Cardiac septum (tissue), 1 donor: ENCODE data around the gene HPGDS. TPM values are rescaled to one million over a fixed set of nuclear protein-coding genes. Genes with fewer than 3 reads are reported as not detected.
"Not testable (repeated sequence)": the region's sequence is repeated elsewhere in the genome, so short reads cannot be mapped to it uniquely, and the experiment has no call there.

Experiments
- DNase-seq: peaks from one replicate; pipeline ENCODE4 v3.0.0-alpha.2; 2020; ENCODE audit warnings: low spot score
- intact Hi-C: fragments of 100-400 bp; cut with DNase I; formaldehyde crosslinking; loops from one replicate; pipeline ENCODE4 v1.14.0; 2022
- total RNA-seq: library from RNA; stranded (reverse); fragmentation: NEBNext Ultra II Directional; extraction: Animal tissue kit (Norgen Biotek cat#: 25700); gene quantifications from one replicate; pipeline ENCODE4 v1.2.1, GENCODE V29; 2021
- donor health status: DM: no; HTN: no; CAD: no.

The HPGDS gene
- total RNA-seq, 1 donor from 2014 or later: 1.1 TPM

DNA sequence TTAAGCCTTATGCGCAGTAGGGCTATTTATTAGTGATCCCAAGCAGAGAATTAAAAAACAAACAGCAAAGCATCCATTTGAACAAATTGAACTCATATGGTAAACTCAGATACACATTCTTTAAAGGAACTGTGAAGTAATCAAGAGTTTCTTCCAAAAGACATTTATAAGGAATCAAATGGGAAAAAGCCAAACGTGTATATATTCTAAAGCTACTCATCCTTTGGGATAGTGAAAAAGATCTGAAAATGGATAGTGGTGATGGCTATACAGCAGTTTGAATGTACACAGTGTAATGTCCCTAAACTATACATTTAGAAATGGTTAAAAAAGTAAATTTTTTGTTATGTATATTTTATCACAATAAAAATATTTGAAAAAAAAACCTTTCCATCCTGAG lies 16.6 kb upstream of the HPGDS start:
- intact Hi-C loops: no loop called here
- no peak for DNase-seq

DNA sequence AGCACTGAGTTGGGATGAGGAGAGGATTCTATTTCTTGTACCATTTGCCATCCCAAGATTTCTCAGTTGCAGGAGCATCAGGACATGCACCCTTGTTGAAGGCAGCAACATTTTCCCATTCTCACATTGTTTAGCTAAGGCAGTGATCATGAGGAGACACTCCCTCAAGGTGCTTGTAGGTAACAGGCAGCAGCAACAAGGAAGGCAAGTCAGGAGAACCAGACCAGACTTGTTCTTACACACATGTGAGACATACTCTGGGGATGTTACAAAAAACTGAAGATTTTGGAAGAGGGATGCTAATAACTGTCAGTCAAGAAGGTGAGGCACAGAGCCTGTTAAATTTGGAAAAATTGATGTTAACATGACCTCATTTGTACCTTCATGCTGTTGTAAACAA lies 15.5 kb upstream of the HPGDS start:
- no peak for DNase-seq
- intact Hi-C loops: no loop called here

- DNase-seq: no peak
- intact Hi-C loops: no loop called here
These were observed 15.0 kb upstream of the HPGDS start for GRCh38 chr4:94357624-94358023.

DNA sequence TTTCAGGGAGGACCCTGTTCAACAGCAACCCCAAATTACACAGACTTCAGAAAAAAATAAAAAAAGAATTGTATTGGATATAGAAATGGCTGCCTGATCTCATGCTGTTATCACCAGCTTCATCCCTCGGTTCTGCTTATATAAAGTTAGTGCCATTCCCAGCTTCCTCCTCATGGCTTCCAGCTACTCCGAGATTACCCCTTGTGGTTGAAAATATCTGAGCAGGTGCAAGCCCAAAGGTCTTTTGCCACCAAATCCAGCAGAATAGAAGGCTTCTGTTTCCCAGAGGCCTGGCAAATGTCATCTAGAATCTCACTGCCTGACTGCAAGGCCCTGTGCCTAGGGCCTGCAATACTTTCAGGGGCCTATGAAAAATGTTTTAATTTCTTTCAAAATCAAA lies 13.8 kb upstream of the HPGDS start:
- intact Hi-C loops: no loop called here
- DNase-seq: no peak

DNA sequence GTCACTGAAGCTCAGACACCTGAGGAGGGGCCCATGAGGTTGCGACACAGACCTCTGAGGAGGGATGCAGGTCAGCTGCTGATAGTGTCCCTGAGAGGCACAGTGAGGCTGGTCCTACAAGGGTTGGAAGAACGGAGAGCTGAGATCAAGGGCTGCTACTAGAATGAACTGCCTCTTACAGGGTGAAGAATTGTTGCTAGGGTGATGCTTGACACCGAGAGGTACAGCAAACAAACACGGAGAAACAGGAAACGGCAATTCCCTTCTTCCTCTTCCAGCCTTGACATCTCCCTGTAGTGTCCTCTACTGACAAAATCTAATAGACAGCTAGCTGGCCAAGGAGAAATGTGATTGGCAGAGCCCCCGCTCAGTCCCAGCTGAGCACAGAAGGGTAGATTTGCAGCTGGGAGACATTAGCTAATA lies 11.8 kb upstream of the HPGDS start:
- DNase-seq: no peak

DNA sequence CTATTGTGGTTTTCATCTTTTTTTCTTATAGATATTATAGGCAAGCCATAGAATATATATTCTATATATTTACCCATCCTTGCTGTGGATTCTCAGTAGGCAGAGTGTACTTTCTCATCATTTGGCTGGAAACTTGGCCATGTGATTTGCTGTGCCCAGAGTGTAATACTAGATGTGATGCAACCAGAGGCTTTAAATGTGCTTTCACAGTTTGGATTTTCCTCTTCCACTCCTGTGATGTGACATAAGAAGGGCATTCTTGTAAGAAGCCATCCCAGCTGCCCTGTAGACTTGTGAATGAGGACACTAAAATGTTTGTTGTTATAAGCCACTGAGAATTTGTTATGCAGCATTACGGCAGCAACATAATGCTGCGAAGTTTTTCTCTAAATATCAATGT lies 10.4 kb upstream of the HPGDS start:
- intact Hi-C loops: no loop called here
- no peak for DNase-seq

More for the DNA sequence above, 11.8 kb upstream of the HPGDS start:
- intact Hi-C loops: no loop called here

GRCh38 chr4:94352163-94352562 lies 9.5 kb upstream of the HPGDS start:
- intact Hi-C loops: no loop called here
- DNase-seq: no peak

DNA sequence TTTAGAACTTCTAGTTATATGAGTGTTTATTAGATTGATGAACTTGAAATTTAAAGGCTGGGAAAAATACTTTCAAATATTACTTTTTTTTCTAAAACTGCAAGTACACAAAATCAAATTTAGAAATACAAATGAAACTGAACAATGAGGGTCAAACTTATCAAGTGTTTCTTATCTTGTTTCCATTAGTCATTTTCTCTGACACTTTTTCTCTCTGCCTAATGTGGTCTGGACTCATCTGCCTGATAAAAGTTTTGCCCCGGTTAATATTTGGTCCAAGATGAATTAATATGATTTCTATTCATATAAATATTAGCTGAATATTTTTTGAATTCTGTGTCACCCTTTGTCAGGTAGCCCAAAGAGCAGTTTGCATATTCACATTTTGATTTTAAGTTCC lies 8.7 kb upstream of the HPGDS start:
- intact Hi-C loops: no loop called here
- no peak for DNase-seq

DNA sequence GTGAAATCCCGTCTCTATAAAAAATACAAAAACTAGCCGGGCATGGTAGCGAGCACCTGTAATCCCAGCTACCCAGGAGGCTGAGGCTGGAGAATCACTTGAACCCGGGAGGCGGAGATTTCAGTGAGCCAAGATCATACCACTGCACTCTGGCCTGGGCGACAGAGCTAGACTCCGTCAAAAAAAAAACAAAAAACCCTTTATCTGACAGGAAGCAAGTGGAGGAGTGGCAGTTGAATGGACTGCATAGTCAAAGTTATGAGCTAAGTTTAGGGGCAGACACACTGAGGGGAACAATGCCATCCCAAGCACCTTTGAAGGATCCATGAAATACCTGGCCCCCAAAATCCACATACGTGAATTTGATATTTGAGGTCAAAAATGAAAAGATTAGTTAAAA lies 7.5 kb upstream of the HPGDS start:
- intact Hi-C loops: no loop called here
- DNase-seq: no peak

- intact Hi-C loops: no loop called here
- no peak for DNase-seq
These were observed 6.6 kb upstream of the HPGDS start for GRCh38 chr4:94349193-94349592.

DNA sequence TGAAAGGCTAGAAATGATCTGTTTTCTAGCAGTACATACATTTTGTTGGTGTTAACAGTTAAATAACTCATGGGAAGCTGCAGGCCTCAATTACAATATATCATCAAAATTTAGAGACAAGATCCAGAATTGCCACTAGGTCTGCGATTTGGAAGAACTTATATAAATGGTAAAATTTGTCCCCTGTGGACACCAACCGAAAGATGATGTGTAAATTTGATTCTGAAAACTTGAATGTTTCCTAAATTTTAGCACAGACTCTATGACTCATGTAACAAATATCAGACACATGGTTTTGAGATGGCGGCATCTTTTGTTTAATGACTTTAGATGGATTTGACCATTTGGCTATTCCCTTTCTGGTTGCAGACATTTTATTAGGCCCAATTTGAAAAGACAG lies 6.0 kb upstream of the HPGDS start:
- intact Hi-C loops: no loop called here
- no peak for DNase-seq

DNA sequence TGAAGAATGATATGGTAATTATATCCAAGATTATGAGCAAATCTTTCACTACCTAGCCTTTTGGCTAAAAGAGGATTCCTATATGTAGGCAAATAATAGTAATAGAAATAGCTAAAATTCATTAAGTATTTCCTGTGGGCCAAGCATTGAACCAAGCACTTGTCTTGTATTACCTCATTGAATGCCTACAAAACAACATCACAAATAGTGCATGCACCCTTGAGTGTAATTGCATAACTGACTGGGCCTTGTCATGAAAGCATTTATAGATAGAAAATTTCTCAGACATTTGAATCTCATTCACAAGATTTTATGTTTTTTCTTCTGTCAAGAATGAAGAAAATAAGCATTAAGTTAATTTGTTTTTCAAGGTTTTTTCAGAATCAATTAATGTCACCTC lies 3.9 kb upstream of the HPGDS start:
- no peak for DNase-seq
- intact Hi-C loops: no loop called here

- no peak for DNase-seq
- intact Hi-C loops: no loop called here
These were observed 3.3 kb upstream of the HPGDS start for GRCh38 chr4:94345969-94346368.

GRCh38 chr4:94345266-94345665 lies 2.6 kb upstream of the HPGDS start:
- intact Hi-C loops: no loop called here
- no peak for DNase-seq

- DNase-seq: no peak
- intact Hi-C loops: no loop called here
These were observed 1.8 kb upstream of the HPGDS start for GRCh38 chr4:94344457-94344856.

GRCh38 chr4:94341481-94342370 lies 910 bp downstream of the HPGDS start:
- intact Hi-C loops: no loop called here
- DNase-seq: no peak

- intact Hi-C loops: loop anchor here (10.0 kb wide), 1 partner anchor 55 kb away; no protein-coding TSS in a partner anchor
- no peak for DNase-seq
These were observed 2.9 kb downstream of the HPGDS start for GRCh38 chr4:94339779-94340178.

- intact Hi-C loops: loop anchor here (10.0 kb wide), 1 partner anchor 56 kb away; no protein-coding TSS in a partner anchor
- no peak for DNase-seq
These were observed 3.8 kb downstream of the HPGDS start for GRCh38 chr4:94338681-94339351.

DNA sequence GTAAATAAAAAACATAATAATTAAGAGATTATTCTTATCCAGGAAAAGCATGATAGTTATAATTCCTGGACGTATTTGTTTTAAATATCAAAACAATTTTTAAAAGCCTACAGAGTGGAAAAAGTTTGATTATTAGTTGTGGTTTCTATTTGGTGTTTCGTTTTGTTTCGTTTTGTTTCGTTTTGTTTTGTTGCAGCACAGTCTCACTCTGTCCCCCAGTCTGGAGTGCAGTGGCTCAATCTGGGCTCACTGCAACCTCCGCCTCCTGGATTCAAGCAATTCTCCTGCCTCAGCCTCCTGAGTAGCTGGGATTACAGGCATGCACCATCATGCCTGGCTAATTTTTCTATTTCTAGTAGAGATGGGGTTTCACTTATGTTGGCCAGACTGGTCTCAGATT lies 5.8 kb downstream of the HPGDS start:
- DNase-seq: not testable (repeated sequence)
- intact Hi-C loops: loop anchor here (10.0 kb wide), 1 partner anchor 58 kb away; no protein-coding TSS in a partner anchor

GRCh38 chr4:94336303-94336702 lies 6.3 kb downstream of the HPGDS start:
- no peak for DNase-seq
- intact Hi-C loops: loop anchor here (10.0 kb wide), 1 partner anchor 58 kb away; no protein-coding TSS in a partner anchor

- DNase-seq: no peak
- intact Hi-C loops: loop anchor here (10.0 kb wide), 1 partner anchor 60 kb away; no protein-coding TSS in a partner anchor
These were observed 7.7 kb downstream of the HPGDS start for GRCh38 chr4:94334962-94335361.
